A673 (cell line): ENCODE results near the gene TBC1D2B. TPM values are rescaled to one million over a fixed set of nuclear protein-coding genes. Genes with fewer than 3 reads are reported as not detected.
"Not testable (repeated sequence)": the region's sequence is repeated elsewhere in the genome, so short reads cannot be mapped to it uniquely, and the experiment has no call there.

Source experiments
- BruUV-seq: library from RNA; stranded (reverse); fragments of 400-500 nt; replicated peaks from 2 replicates; lab custom pipeline; 2021; lab: Mats Ljungman, UMichigan
- CTCF ChIA-PET: fragments of 300-600 bp; sonication (Branson Sonifier 250); formaldehyde crosslinking; loops from one replicate; lab custom pipeline; 2022; ENCODE audit warnings: antibody characterized with exemption; lab: Charles Lee
- POLR2A ChIA-PET: fragments of 300-600 bp; sonication (Branson Sonifier 250); formaldehyde crosslinking; loops from one replicate; lab custom pipeline; 2022; ENCODE audit warnings: antibody characterized with exemption; ENCODE audit not compliant: low non-redundant PET; lab: Charles Lee
- DNase-seq: peaks from one replicate; pipeline ENCODE4 v3.0.0-alpha.2; 2015; ENCODE audit warnings: low spot score
- H3K27ac ChIP-seq: fragments of 200-600 bp; sonication (generic); 2 replicates; pipeline ENCODE4 v1.5.1; 2016; ENCODE audit warnings: mixed run types, low read depth, mild to moderate bottlenecking, mixed read lengths, antibody characterized with exemption, low read length; ENCODE audit not compliant: poor library complexity, severe bottlenecking
- H3K27me3 ChIP-seq: fragments of 200-600 bp; sonication (generic); replicated peaks from 2 replicates; pipeline ENCODE4 v1.6.1; 2017; ENCODE audit warnings: mixed run types, low read depth, mild to moderate bottlenecking, mixed read lengths, antibody characterized with exemption, low read length; ENCODE audit not compliant: insufficient read depth, poor library complexity
- H3K36me3 ChIP-seq: fragments of 200-600 bp; sonication (generic); 2 replicates; pipeline ENCODE4 v1.6.1; 2016; ENCODE audit warnings: mixed run types, mild to moderate bottlenecking, mixed read lengths, antibody characterized with exemption, low read length; ENCODE audit not compliant: insufficient read depth, poor library complexity, severe bottlenecking
- H3K4me1 ChIP-seq: fragments of 200-600 bp; sonication (generic); 2 replicates; pipeline ENCODE4 v1.6.1; 2017; ENCODE audit warnings: mixed run types, mild to moderate bottlenecking, mixed read lengths, antibody characterized with exemption, low read length; ENCODE audit not compliant: insufficient read depth, poor library complexity, severe bottlenecking
- H3K4me3 ChIP-seq: fragments of 200-600 bp; sonication (generic); 2 replicates; pipeline ENCODE4 v1.5.1; 2016; ENCODE audit warnings: low read depth, mixed run types, mild to moderate bottlenecking, mixed read lengths, low read length; ENCODE audit not compliant: poor library complexity, severe bottlenecking
- H3K9me3 ChIP-seq: fragments of 200-600 bp; sonication (generic); 2 replicates; pipeline ENCODE4 v1.6.1; 2016; ENCODE audit warnings: mixed run types, low read depth, mild to moderate bottlenecking, mixed read lengths, antibody characterized with exemption, low read length; ENCODE audit not compliant: poor library complexity, severe bottlenecking
- EZH2 ChIP-seq: fragments of 200-600 bp; sonication (generic); IDR thresholded peaks from 2 replicates; pipeline ENCODE4 v1.6.1; 2017; ENCODE audit warnings: borderline replicate concordance, low read depth, mild to moderate bottlenecking, mixed read lengths, antibody characterized with exemption, low read length; ENCODE audit not compliant: poor library complexity, severe bottlenecking
- intact Hi-C: fragments of 100-400 bp; cut with micrococcal nuclease; formaldehyde crosslinking; loops from one replicate; pipeline ENCODE4 v1.10.0; 2022; ENCODE audit not compliant: unreplicated experiment
- total RNA-seq: library from RNA; stranded (reverse); gene quantifications from 2 replicates; pipeline ENCODE4 v1.2.3, GENCODE V29; 2021
- TF ChIP-seq, protein P1 (sequence below): fragments of 300-800, 200-600 bp; sonication (generic); conservative IDR thresholded peaks from 2 replicates; pipeline ENCODE4 v1.5.1; 2017; ENCODE audit warnings: low read depth, mild to moderate bottlenecking, antibody characterized with exemption, low read length, moderate library complexity, mixed read lengths

The TBC1D2B gene
- total RNA-seq, 1 experiment from 2014 or later = 26.0 TPM

DNA sequence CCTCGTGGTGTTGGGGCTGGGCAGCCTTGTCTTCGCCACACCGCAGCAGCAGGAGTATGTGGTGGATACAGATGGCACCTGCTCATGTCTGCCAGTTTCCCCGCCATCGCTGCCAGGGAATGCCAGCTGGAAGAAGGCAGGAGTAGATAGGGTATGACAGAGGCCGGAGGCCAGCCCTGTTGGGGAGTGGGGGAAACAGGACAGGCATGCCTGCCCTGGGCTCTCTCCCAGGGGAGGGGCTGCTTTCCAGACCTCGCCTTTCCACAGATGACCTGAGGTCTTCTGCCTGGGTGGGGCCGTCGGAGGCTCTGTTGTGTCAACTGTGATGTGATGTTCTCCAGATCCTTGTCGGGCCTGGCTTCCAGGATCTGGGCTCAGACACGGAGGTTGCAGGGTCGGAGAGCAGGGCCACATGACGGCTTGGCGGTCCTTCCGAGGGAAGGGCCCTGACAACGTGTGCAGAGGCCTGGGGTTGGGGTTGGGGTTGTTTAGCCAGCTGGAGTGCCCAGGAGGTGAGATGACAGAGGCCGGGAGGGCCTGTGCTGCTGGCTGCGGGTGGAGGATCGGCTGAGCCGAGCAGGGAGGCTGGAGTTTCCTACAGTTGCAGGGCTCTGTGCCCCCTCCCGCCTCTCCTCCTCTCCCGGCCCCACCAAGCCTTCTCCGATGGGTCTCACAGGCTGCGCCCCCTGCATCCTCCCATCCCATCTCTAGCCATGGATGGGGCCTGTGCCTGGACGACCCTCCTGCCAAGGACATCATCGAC, 102.0 kb downstream of the TBC1D2B start:
- intact Hi-C loops = no loop called here
- POLR2A ChIA-PET = no interaction called here
- CTCF ChIA-PET = no interaction called here

DNA sequence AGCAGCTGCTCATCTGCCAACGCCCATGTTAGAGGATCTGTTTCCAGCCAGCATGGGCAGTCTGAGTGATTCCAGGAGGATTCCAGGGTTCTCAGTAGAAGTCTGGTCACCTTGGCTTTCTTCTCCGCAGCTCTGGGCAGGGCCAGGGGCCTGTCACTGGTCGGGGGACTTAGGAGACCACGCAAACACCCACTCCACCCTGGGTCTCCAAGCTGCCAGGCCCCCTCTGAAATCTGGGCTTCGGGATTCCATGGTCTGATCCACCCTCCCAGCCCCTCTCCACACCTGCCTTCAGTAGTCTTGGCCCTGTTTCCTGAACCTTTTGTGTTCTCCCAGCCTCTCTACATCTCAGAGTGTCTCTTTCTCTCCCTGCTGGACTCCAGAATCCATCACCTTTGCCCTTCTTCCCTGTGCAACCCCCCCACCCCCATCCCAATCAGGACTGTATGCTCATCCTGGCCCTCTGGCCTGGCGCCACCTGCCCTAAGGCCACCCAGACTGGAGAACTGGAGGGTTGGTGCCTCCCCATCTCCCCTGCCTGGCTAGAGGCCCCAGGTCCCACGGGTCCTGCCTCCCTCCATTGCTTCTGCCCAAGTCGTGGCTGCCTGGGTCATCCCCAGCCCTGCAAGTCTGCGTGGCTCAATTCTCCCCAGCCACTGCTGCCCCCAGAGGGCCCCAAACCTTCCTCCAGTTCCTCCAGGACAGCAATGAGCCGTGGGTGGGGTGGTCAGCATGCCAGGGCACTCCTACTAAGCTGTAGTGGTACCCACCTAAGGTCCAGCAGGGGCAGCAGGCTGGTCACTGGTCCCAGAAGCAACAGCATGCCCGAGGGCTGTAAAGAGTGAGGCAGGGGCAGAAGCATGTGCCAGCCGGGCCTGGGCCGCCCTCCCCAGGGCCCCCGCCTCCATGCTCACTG, 102.8 kb downstream of the TBC1D2B start:
- intact Hi-C loops = no loop called here
- DNase-seq = no peak
- TF ChIP-seq, protein P1, sequence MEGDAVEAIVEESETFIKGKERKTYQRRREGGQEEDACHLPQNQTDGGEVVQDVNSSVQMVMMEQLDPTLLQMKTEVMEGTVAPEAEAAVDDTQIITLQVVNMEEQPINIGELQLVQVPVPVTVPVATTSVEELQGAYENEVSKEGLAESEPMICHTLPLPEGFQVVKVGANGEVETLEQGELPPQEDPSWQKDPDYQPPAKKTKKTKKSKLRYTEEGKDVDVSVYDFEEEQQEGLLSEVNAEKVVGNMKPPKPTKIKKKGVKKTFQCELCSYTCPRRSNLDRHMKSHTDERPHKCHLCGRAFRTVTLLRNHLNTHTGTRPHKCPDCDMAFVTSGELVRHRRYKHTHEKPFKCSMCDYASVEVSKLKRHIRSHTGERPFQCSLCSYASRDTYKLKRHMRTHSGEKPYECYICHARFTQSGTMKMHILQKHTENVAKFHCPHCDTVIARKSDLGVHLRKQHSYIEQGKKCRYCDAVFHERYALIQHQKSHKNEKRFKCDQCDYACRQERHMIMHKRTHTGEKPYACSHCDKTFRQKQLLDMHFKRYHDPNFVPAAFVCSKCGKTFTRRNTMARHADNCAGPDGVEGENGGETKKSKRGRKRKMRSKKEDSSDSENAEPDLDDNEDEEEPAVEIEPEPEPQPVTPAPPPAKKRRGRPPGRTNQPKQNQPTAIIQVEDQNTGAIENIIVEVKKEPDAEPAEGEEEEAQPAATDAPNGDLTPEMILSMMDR = no peak
- no peak for TF ChIP-seq EZH2
- Histone ChIP-seq H3K27me3 (no peaks in the 10 kb centered on the region), H3K9me3 (no peaks in the 10 kb centered on the region), H3K27ac (no peak overlapping the region), H3K4me3 (no peak overlapping the region), H3K36me3 (no peaks in the 10 kb centered on the region), H3K4me1 (no peaks in the 10 kb centered on the region)
- no TSS peak for BruUV-seq
- ChIA-PET CTCF (no interaction called here), POLR2A (no interaction called here)

More for the DNA sequence above, 102.0 kb downstream of the TBC1D2B start:
- Histone ChIP-seq H3K4me1 (no peaks in the 10 kb centered on the region), H3K27ac (no peak overlapping the region), H3K36me3 (no peaks in the 10 kb centered on the region), H3K27me3 (no peaks in the 10 kb centered on the region), H3K4me3 (no peak overlapping the region), H3K9me3 (no peaks in the 10 kb centered on the region)
- TF ChIP-seq, protein P1 = no peak
- TF ChIP-seq EZH2 = no peak
- DNase-seq = no peak
- no TSS peak for BruUV-seq

DNA sequence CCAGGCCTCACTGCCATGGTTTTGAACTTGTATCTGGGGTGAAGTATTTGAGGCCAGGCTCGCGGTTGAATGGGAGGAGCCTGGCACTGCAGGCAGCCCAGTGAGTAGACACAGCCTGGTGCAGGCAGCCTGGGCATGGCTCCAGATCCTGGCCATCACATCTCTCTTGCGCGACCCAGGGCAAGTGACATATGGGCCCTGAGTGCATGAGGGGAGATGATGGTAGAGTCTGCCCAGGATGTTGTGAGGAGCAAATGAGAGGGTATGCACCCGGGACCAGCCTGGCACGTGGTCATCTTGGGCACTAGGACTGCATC, 103.5 kb downstream of the TBC1D2B start:
- H3K36me3 ChIP-seq = no peaks in the 10 kb centered on the region
- no peak overlapping the region for H3K27ac ChIP-seq
- ChIA-PET POLR2A (no interaction called here), CTCF (no interaction called here)
- BruUV-seq = no TSS peak
- TF ChIP-seq EZH2 = no peak
- TF ChIP-seq, protein P1 = no peak
- intact Hi-C loops = no loop called here
- DNase-seq = no peak
- H3K9me3 ChIP-seq = no peaks in the 10 kb centered on the region
- H3K4me3 ChIP-seq = no peak overlapping the region
- H3K4me1 ChIP-seq = no peaks in the 10 kb centered on the region
- H3K27me3 ChIP-seq = no peaks in the 10 kb centered on the region

DNA sequence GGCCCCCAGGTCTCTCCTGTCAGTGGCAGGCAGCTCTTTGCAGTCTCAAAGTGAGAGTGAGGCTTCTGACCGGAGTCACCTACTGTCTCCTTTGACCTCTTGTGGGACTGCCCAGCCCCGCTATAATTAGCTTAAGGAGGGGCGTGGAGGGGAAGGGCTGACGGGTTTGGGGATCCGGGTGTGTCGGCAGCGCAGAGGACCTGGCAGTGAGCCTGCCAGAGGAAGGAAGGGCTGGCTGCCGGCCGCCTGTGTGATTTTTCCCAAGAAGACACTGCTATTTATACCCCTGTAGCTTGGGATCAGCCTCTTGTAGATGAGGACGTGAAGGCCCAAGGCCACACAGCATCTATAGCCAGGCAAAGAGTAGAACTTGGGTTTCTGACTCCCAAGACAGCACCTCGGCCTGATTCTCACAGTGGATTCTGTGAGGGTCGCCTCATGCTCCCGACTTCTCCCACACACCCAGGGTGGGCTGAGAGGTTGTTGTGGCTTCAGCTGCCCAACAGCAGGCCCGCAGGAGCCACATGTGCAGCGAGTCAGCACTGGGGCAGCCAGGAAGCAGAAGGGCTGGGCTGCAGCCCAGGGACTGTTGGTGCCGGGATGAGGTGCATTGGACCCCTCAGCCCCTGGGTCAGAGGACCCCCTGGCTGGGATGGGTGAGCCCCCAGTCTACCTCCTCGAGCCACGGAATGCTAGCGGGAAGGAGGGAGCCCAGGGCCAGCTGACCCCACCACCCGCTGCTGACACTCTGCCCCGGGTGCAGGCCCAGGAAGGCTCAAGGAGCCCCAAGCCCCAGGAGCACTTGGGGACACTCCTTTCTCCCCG, 104.0 kb downstream of the TBC1D2B start:
- BruUV-seq, H3K4me3 ChIP-seq, H3K4me1 ChIP-seq, H3K27ac ChIP-seq, H3K9me3 ChIP-seq, intact Hi-C loops, H3K36me3 ChIP-seq, POLR2A ChIA-PET, DNase-seq, CTCF ChIA-PET, H3K27me3 ChIP-seq: not testable (repeated sequence)
